K562 (cell line): ENCODE measurements around the gene DNASE1L3. TPM values are rescaled to one million over a fixed set of nuclear protein-coding genes. Genes with fewer than 3 reads are reported as not detected.

Experiments
- CREM ChIP-seq: IDR thresholded peaks from 2 replicates; pipeline ENCODE4 v1.6.1; 2014; ENCODE audit warnings: antibody characterized with exemption, low read depth
- GATAD2A ChIP-seq: fragments of 450-650 bp; IDR thresholded peaks from 2 replicates; pipeline ENCODE4 v1.6.1; 2017
- MYNN ChIP-seq, 2 experiments: sonication (generic); formaldehyde crosslinking in 1 of 2; IDR thresholded peaks; 2 replicates each; pipeline versions ENCODE4 v1.5.0 to v1.6.1; 2016 to 2020; ENCODE audit warnings: antibody characterized with exemption in 1 of 2, missing genetic modification reagents in 1 of 2
- PHF21A ChIP-seq: fragments of 450-650 bp; IDR thresholded peaks from 2 replicates; pipeline ENCODE4 v1.6.1; 2017; ENCODE audit warnings: low read depth, borderline replicate concordance
- PHF8 ChIP-seq: fragments of 200-600 bp; sonication (generic); IDR thresholded peaks from 2 replicates; pipeline ENCODE4 v1.6.1; 2012; ENCODE audit warnings: mixed run types, mild to moderate bottlenecking, inconsistent platforms, low read length, moderate library complexity, borderline replicate concordance
- SNIP1 ChIP-seq: fragments of 450-650 bp; IDR thresholded peaks from 2 replicates; pipeline ENCODE4 v1.7.1; 2017; ENCODE audit warnings: low read depth, mild to moderate bottlenecking
- SRSF3 ChIP-seq: fragments of 200-400 bp; formaldehyde crosslinking; IDR thresholded peaks from 2 replicates; pipeline ENCODE4 v1.6.1; 2016; ENCODE audit warnings: mild to moderate bottlenecking, low read length, moderate library complexity; ENCODE audit not compliant: insufficient read depth
- TARDBP ChIP-seq: fragments of 450-650 bp; IDR thresholded peaks from 2 replicates; pipeline ENCODE4 v1.6.1; 2016
- TEAD4 ChIP-seq, 2 experiments: sonication (generic) in 1 of 2; formaldehyde crosslinking in 1 of 2; IDR thresholded peaks; 2 replicates each; pipeline versions ENCODE4 v1.6.1 to v1.8.0; 2012 to 2022; ENCODE audit warnings: borderline replicate concordance in 1 of 2, inconsistent platforms in 1 of 2, low read length in 1 of 2, mild to moderate bottlenecking in 1 of 2, missing genetic modification reagents in 1 of 2
- TFAP4 ChIP-seq: sonication (generic); formaldehyde crosslinking; IDR thresholded peaks from 2 replicates; pipeline ENCODE4 v1.8.0; 2022; ENCODE audit warnings: missing genetic modification reagents, mild to moderate bottlenecking, moderate library complexity, borderline replicate concordance
- XRCC3 ChIP-seq: fragments of 450-650 bp; IDR thresholded peaks from 2 replicates; pipeline ENCODE4 v1.6.1; 2017; ENCODE audit warnings: mild to moderate bottlenecking, moderate library complexity
- ZBTB2 ChIP-seq: fragments of 450-650 bp; IDR thresholded peaks from 2 replicates; pipeline ENCODE4 v1.6.1; 2016; ENCODE audit warnings: antibody characterized with exemption
- ZBTB9 ChIP-seq: fragments of 450-650 bp; formaldehyde crosslinking; IDR thresholded peaks from 2 replicates; pipeline ENCODE4 v1.4.0; 2020; ENCODE audit warnings: mild to moderate bottlenecking, moderate library complexity
- ZNF696 ChIP-seq: fragments of 250-450 bp; sonication (Bioruptor Pico); conservative IDR thresholded peaks from 2 replicates; pipeline ENCODE4 v1.4.0; 2020; ENCODE audit warnings: mild to moderate bottlenecking, moderate library complexity
- ZNF717 ChIP-seq: fragments of 250-450 bp; sonication (Bioruptor Pico); IDR thresholded peaks from 2 replicates; pipeline ENCODE4 v1.5.0; 2021
- polyA plus RNA-seq, 8 experiments: library from polyadenylated mRNA; depleted of rRNA in 4 of 8; stranded (reverse) in 5 of 8; unstranded in 3 of 8; fragments of >200 nt; fragmentation: Nextera tagmentation in 2 of 8; fragmentation: Illumina TruSeq in 1 of 8; extraction: Ambion mirVana in 2 of 8; extraction: Trizol in 1 of 8; gene quantifications; 2 replicates each; pipeline versions ENCODE4 v1.2.1 to v1.2.3, GENCODE V29; 2011 to 2014; ENCODE audit warnings: inconsistent platforms in 1 of 8, missing spikeins in 1 of 8
- total RNA-seq, 7 experiments: library from RNA; depleted of rRNA in 6 of 7; stranded (reverse); fragments of >200 nt in 6 of 7; fragmentation: Illumina TruSeq in 2 of 7; extraction: Trizol in 2 of 7; gene quantifications; 2 replicates each; pipeline versions ENCODE4 v1.2.1 to v1.2.3, GENCODE V29; 2011 to 2021; ENCODE audit warnings: low replicate concordance in 1 of 7
- TF ChIP-seq, protein P1 (sequence below): sonication (generic); formaldehyde crosslinking; IDR thresholded peaks from 2 replicates; pipeline ENCODE4 v1.8.0; 2022; ENCODE audit warnings: missing genetic modification reagents, mild to moderate bottlenecking, borderline replicate concordance

The DNASE1L3 gene
- total and polyA plus RNA-seq, 9 of the 15 experiments (the other 6 are each of a cell fraction or from before 2014, with no cell fraction given), result 0.06 TPM; not detected in 8

- TF ChIP-seq ZBTB2, result 0 out of 2 replicates have a peak, but pooled peaks have one; percentile 34
- TF ChIP-seq MYNN (IDR thresholded peaks at IDR 0.05), result no peak
- TF ChIP-seq MYNN (CRISPR knock-in tag; IDR thresholded peaks at IDR 0.05), result no peak
- TF ChIP-seq, protein P1, sequence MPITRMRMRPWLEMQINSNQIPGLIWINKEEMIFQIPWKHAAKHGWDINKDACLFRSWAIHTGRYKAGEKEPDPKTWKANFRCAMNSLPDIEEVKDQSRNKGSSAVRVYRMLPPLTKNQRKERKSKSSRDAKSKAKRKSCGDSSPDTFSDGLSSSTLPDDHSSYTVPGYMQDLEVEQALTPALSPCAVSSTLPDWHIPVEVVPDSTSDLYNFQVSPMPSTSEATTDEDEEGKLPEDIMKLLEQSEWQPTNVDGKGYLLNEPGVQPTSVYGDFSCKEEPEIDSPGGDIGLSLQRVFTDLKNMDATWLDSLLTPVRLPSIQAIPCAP (CRISPR knock-in tag), result no peak
- TF ChIP-seq TFAP4 (CRISPR knock-in tag), result no peak
- TF ChIP-seq TARDBP, result 0 out of 2 replicates have a peak, but pooled peaks have one; percentile 48
- TF ChIP-seq ZNF696 (CRISPR knock-in tag), result no peak
- TF ChIP-seq PHF21A, result no peak
- TF ChIP-seq ZBTB9 (CRISPR knock-in tag), result peak; percentile 77; the same call in 1 of the 2 replicates
- no peak for TF ChIP-seq SRSF3
- TF ChIP-seq ZNF717 (CRISPR knock-in tag), result no peak
- TF ChIP-seq SNIP1, result no peak
- TF ChIP-seq GATAD2A, result no peak
- TF ChIP-seq PHF8, result no peak
- TF ChIP-seq TEAD4 (IDR thresholded peaks at IDR 0.05; ENCODE audit: low read length), result 0 out of 2 replicates have a peak, but pooled peaks have one; percentile 34
- no peak for TF ChIP-seq TEAD4 (CRISPR knock-in tag; IDR thresholded peaks at IDR 0.05; ENCODE audit: borderline replicate concordance)
- 0 out of 2 replicates have a peak, but pooled peaks have one; percentile 12 for TF ChIP-seq CREM
- 0 out of 2 replicates have a peak, but pooled peaks have one; percentile 44 for TF ChIP-seq XRCC3
Measured at GRCh38 chr3:58161435-58162398, 49.1 kb downstream of the DNASE1L3 start (continued).
